ENCODE measurements around the gene LEF1.

The LEF1 gene

GRCh38 chr4:108170631-108171338 lies 2.1 kb upstream of the LEF1 start:
- Mint-ChIP-seq H3K9me3 (no peaks in the 10 kb centered on the region), H3K27me3 (ENCODE audit: low read depth) (peaks cover 22% of the 10 kb centered on the region), H3K4me3 (peak overlapping the region; percentile 95), H3K36me3 (ENCODE audit: low read depth) (peaks cover 8% of the 10 kb centered on the region), H3K4me1 (ENCODE audit: low read depth) (peaks cover 41% of the 10 kb centered on the region), H3K27ac (peak overlapping the region; percentile 77)

DNA sequence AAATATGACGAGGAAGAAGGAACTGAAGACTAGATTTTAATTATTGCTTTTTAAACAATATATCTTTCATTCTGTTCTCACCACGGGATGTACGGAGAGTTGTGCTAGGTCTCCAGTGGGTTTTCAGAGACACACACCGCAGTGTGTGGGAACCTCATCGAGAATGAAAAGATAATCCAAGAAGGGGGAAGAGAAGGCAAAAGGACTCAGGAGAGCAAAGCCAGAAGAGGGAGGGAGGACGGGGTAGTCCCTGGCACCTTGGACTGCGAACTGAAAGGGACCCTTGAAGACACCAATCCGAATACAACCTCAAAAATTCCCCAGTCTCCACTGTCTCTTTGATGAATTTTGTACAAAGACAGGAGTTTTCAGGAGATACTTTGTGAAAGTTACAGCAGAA lies 932 bp upstream of the LEF1 start:
- Mint-ChIP-seq H3K4me1 (ENCODE audit: low read depth) (peaks cover 49% of the 10 kb centered on the region), H3K4me3 (peak overlapping the region; percentile 95), H3K27me3 (ENCODE audit: low read depth) (peaks cover 22% of the 10 kb centered on the region), H3K9me3 (no peaks in the 10 kb centered on the region), H3K27ac (peak overlapping the region; percentile 92), H3K36me3 (ENCODE audit: low read depth) (peaks cover 16% of the 10 kb centered on the region)

DNA sequence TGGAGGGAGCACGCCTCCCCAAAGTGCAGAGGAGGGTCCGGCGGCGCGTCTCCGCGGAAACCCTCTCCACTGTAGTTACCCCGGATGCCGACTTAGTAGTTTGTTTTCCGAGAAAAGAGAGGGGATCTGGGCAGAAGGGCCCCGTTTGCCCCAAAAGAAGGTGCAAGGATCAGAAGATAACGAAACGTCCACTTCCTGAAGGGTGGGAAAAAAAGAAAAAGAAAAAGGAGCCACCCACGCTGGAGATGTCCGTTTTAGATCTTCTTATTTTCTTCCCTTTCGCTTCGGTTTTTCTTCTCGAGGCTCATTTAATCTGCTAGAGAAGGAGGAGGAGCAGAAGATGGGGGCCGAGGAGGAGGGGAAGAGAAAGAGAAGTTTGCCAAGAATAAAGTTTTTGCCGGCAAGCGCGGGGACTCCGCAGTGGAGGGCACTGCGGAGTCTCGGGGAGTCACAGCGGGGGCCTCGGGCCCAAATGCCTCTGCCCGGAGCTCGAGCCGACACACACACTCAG lies 517 bp downstream of the LEF1 start:
- H3K36me3 Mint-ChIP-seq (ENCODE audit: low read depth) = peaks cover 24% of the 10 kb centered on the region
- peaks cover 41% of the 10 kb centered on the region for H3K4me1 Mint-ChIP-seq (ENCODE audit: low read depth)
- H3K9me3 Mint-ChIP-seq = no peaks in the 10 kb centered on the region
- H3K27me3 Mint-ChIP-seq (ENCODE audit: low read depth) = peaks cover 22% of the 10 kb centered on the region
- peak overlapping the region; percentile 94 for H3K27ac Mint-ChIP-seq
- H3K4me3 Mint-ChIP-seq = peak overlapping the region; percentile 95

GRCh38 chr4:108166441-108167315 lies 2.1 kb downstream of the LEF1 start:
- Mint-ChIP-seq H3K36me3 (ENCODE audit: low read depth) (peaks cover 37% of the 10 kb centered on the region), H3K4me3 (peak overlapping the region; percentile 98), H3K27me3 (ENCODE audit: low read depth) (peaks cover 22% of the 10 kb centered on the region), H3K27ac (peak overlapping the region; percentile 95), H3K4me1 (ENCODE audit: low read depth) (peaks cover 52% of the 10 kb centered on the region), H3K9me3 (no peaks in the 10 kb centered on the region)

GRCh38 chr4:108166038-108166437 lies 2.7 kb downstream of the LEF1 start:
- H3K4me1 Mint-ChIP-seq (ENCODE audit: low read depth) = peaks cover 50% of the 10 kb centered on the region
- no peaks in the 10 kb centered on the region for H3K9me3 Mint-ChIP-seq
- H3K36me3 Mint-ChIP-seq (ENCODE audit: low read depth) = peaks cover 41% of the 10 kb centered on the region
- H3K4me3 Mint-ChIP-seq = peak overlapping the region; percentile 97
- H3K27ac Mint-ChIP-seq = peak overlapping the region; percentile 90
- H3K27me3 Mint-ChIP-seq (ENCODE audit: low read depth) = peaks cover 16% of the 10 kb centered on the region

- Mint-ChIP-seq H3K27me3 (ENCODE audit: low read depth) (peaks cover 15% of the 10 kb centered on the region), H3K36me3 (ENCODE audit: low read depth) (peaks cover 45% of the 10 kb centered on the region), H3K4me1 (ENCODE audit: low read depth) (peaks cover 53% of the 10 kb centered on the region), H3K9me3 (no peaks in the 10 kb centered on the region), H3K4me3 (peak overlapping the region; percentile 97), H3K27ac (peak overlapping the region; percentile 90)
Observed at GRCh38 chr4:108165586-108165985, 3.1 kb downstream of the LEF1 start.

- Mint-ChIP-seq H3K4me1 (ENCODE audit: low read depth) (peaks cover 55% of the 10 kb centered on the region), H3K4me3 (peak overlapping the region; percentile 97), H3K27me3 (ENCODE audit: low read depth) (no peaks in the 10 kb centered on the region), H3K36me3 (ENCODE audit: low read depth) (peaks cover 56% of the 10 kb centered on the region), H3K9me3 (no peaks in the 10 kb centered on the region), H3K27ac (peak overlapping the region; percentile 64)
Observed at GRCh38 chr4:108163351-108163750, 5.4 kb downstream of the LEF1 start.

DNA sequence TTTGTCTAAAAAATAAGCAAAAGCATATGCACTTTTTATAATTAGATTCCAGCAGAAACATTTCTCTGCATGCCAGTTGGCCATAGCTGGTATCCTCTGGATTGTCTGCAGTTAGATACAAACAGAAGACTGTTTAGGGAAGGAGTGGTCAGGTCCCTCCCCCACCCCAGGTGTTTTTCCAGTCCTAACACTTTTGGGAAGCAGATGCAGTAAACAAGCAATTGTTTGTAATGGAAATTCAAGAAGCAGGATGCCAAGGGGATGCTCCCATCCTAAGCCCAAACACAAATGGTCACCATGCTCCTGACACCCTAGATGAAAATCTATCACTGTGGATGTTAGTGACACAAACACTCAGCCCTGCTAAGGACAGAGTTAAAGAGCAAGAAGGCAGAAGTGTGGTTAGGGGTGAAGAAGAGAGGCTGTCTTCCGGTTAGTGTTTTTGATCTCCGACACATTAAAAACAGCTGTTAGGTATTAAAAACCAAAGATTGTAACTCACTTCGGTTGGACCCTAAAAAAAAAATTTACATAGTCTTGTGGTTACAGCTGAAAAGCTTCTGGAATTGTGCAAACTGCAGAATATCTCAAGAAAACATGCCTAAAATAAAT lies 7.9 kb downstream of the LEF1 start:
- peak overlapping the region; percentile 80 for H3K4me3 Mint-ChIP-seq
- peak overlapping the region; percentile 81 for H3K27ac Mint-ChIP-seq
- peaks cover 72% of the 10 kb centered on the region for H3K4me1 Mint-ChIP-seq (ENCODE audit: low read depth)
- peaks cover 56% of the 10 kb centered on the region for H3K36me3 Mint-ChIP-seq (ENCODE audit: low read depth)
- H3K27me3 Mint-ChIP-seq (ENCODE audit: low read depth) = no peaks in the 10 kb centered on the region
- H3K9me3 Mint-ChIP-seq = no peaks in the 10 kb centered on the region

GRCh38 chr4:108159845-108160244 lies 8.9 kb downstream of the LEF1 start:
- Mint-ChIP-seq H3K27ac (peak overlapping the region; percentile 58), H3K4me3 (peak overlapping the region; percentile 80), H3K9me3 (no peaks in the 10 kb centered on the region), H3K36me3 (ENCODE audit: low read depth) (peaks cover 55% of the 10 kb centered on the region), H3K4me1 (ENCODE audit: low read depth) (peaks cover 73% of the 10 kb centered on the region), H3K27me3 (ENCODE audit: low read depth) (no peaks in the 10 kb centered on the region)

GRCh38 chr4:108157655-108158054 lies 11.1 kb downstream of the LEF1 start:
- H3K27me3 Mint-ChIP-seq (ENCODE audit: low read depth) = no peaks in the 10 kb centered on the region
- no peaks in the 10 kb centered on the region for H3K9me3 Mint-ChIP-seq
- H3K27ac Mint-ChIP-seq = peak overlapping the region; percentile 33
- peaks cover 46% of the 10 kb centered on the region for H3K36me3 Mint-ChIP-seq (ENCODE audit: low read depth)
- H3K4me1 Mint-ChIP-seq (ENCODE audit: low read depth) = peaks cover 70% of the 10 kb centered on the region
- peak overlapping the region; percentile 80 for H3K4me3 Mint-ChIP-seq

DNA sequence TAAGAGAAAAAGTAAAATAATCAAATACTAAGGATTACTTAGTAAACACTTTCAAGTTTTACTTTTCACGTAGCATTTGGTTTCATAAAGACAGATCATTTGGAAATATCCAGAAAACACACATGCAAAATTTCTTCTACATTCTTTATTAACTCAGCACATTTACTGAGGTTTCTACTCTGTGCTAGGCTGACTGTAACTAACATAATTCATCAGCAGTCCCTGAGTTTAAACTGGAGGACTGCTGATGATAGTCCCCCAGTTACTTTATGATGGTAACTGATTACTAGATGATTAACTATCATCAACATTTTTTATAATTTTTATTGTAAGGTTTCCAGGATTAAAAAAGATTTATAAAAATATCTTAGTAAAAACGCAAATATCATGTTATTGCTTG lies 12.3 kb downstream of the LEF1 start:
- Mint-ChIP-seq H3K27me3 (ENCODE audit: low read depth) (no peaks in the 10 kb centered on the region), H3K4me3 (peak overlapping the region; percentile 61), H3K36me3 (ENCODE audit: low read depth) (peaks cover 48% of the 10 kb centered on the region), H3K4me1 (ENCODE audit: low read depth) (peaks cover 71% of the 10 kb centered on the region), H3K9me3 (no peaks in the 10 kb centered on the region), H3K27ac (peak overlapping the region; percentile 75)

GRCh38 chr4:108155373-108155772 lies 13.4 kb downstream of the LEF1 start:
- Mint-ChIP-seq H3K27ac (peak overlapping the region; percentile 70), H3K27me3 (ENCODE audit: low read depth) (no peaks in the 10 kb centered on the region), H3K4me3 (peak overlapping the region; percentile 61), H3K4me1 (ENCODE audit: low read depth) (peaks cover 69% of the 10 kb centered on the region), H3K9me3 (no peaks in the 10 kb centered on the region), H3K36me3 (ENCODE audit: low read depth) (peaks cover 48% of the 10 kb centered on the region)

GRCh38 chr4:108152980-108153379 lies 15.8 kb downstream of the LEF1 start:
- Mint-ChIP-seq H3K36me3 (ENCODE audit: low read depth) (peaks cover 39% of the 10 kb centered on the region), H3K4me1 (ENCODE audit: low read depth) (peaks cover 65% of the 10 kb centered on the region), H3K9me3 (no peaks in the 10 kb centered on the region), H3K27ac (peak overlapping the region; percentile 66), H3K27me3 (ENCODE audit: low read depth) (no peaks in the 10 kb centered on the region), H3K4me3 (peak overlapping the region; percentile 59)

GRCh38 chr4:108149588-108150380 lies 18.9 kb downstream of the LEF1 start:
- Mint-ChIP-seq H3K9me3 (no peaks in the 10 kb centered on the region), H3K27me3 (ENCODE audit: low read depth) (no peaks in the 10 kb centered on the region), H3K27ac (peak overlapping the region; percentile 13), H3K4me3 (no peak overlapping the region), H3K4me1 (ENCODE audit: low read depth) (peaks cover 66% of the 10 kb centered on the region), H3K36me3 (ENCODE audit: low read depth) (peaks cover 34% of the 10 kb centered on the region)
